Colonic mucosa (tissue), 2 donors: Measurements from ENCODE around the gene GBGT1. TPM values are rescaled to one million over a fixed set of nuclear protein-coding genes. Genes with fewer than 3 reads are reported as not detected.

ENCODE experiments used
- total RNA-seq, 2 donors: library from RNA; stranded (reverse); fragmentation: NEBNext Ultra II Directional in 1 of 2; extraction: Animal tissue kit (Norgen Biotek cat#: 25700) in 1 of 2; gene quantifications; one replicate each; pipeline ENCODE4 v1.2.1, GENCODE V29; 2021
- donor health status: DM: no; HTN: no; CAD: no.
- donor health status: DM: no; HTN: no; CAD: no.

GBGT1 gene
- total RNA-seq, 2 donors from 2014 or later, result 4.6 to 4.8 TPM

Other genes with a start within 250 kb of the GBGT1 start
- 10 to 100 TPM; 29.4 to 46.6 TPM for gene TSC1, start 219.3 kb downstream of the GBGT1 start, total RNA-seq
- 1 to 10 TPM; 1.1 to 1.3 TPM for gene GFI1B, start 185.2 kb downstream of the GBGT1 start, total RNA-seq
- 10 to 100 TPM; 42.3 to 70.9 TPM for gene GTF3C5, start 132.9 kb downstream of the GBGT1 start, total RNA-seq
- gene CEL, start 101.9 kb downstream of the GBGT1 start, total RNA-seq, result 10 to 100 TPM in 1 of 2 donors, under 1 TPM in 1; 0.61 to 16.6 TPM
- 10 to 100 TPM; 24.2 to 39.7 TPM for gene RALGDS, start 42.7 kb downstream of the GBGT1 start, total RNA-seq
- gene OBP2B, start 45.3 kb upstream of the GBGT1 start, total RNA-seq, result not detected
- gene ABO, start 111.3 kb upstream of the GBGT1 start, total RNA-seq, result 10 to 100 TPM; 58.0 to 77.7 TPM
- 10 to 100 TPM; 16.0 to 41.2 TPM for gene SURF6, start 172.3 kb upstream of the GBGT1 start, total RNA-seq
- gene MED22, start 184.2 kb upstream of the GBGT1 start, total RNA-seq, result 10 to 100 TPM; 16.5 to 21.3 TPM
- gene RPL7A, start 184.3 kb upstream of the GBGT1 start, total RNA-seq, result 1,000 to 10,000 TPM; 1,628 to 2,136 TPM
- 10 to 100 TPM; 63.3 to 66.7 TPM for gene SURF1, start 192.6 kb upstream of the GBGT1 start, total RNA-seq
- 10 to 100 TPM in 1 of 2 donors, 1 to 10 TPM in 1; 9.4 to 18.7 TPM for gene SURF2, start 192.6 kb upstream of the GBGT1 start, total RNA-seq
- gene SURF4, start 212.1 kb upstream of the GBGT1 start, total RNA-seq, result 100 to 1,000 TPM; 176 to 267 TPM
- under 1 TPM in 1 of 2 donors, not detected in 1; 0.45 TPM for gene STKLD1, start 212.5 kb upstream of the GBGT1 start, total RNA-seq